Pons (tissue), 1 donor: ENCODE measurements around the gene ARL15.
A peak's percentile ranks its signal among the peaks of the same experiment; 100 is the strongest.

Source experiments
- DNase-seq: peaks from one replicate; pipeline ENCODE4 v3.0.0-alpha.2; 2016; ENCODE audit warnings: low spot score

ARL15 gene

GRCh38 chr5:54247226-54247625 is 63.1 kb downstream of the ARL15 start:
- no peak for DNase-seq

- DNase-seq, result peak; percentile 32
Measured at GRCh38 chr5:54243483-54244080, 66.8 kb downstream of the ARL15 start.

- no peak for DNase-seq
Measured at GRCh38 chr5:54242297-54242696, 68.1 kb downstream of the ARL15 start.

- DNase-seq, result peak; percentile 42
Measured at GRCh38 chr5:54234304-54234933, 76.0 kb downstream of the ARL15 start.

GRCh38 chr5:54230936-54231685 is 79.3 kb downstream of the ARL15 start:
- no peak for DNase-seq

GRCh38 chr5:54229041-54229780 is 81.2 kb downstream of the ARL15 start:
- DNase-seq, result peak; percentile 70

GRCh38 chr5:54227759-54228158 is 82.6 kb downstream of the ARL15 start:
- DNase-seq, result no peak

- no peak for DNase-seq
Measured at GRCh38 chr5:54227109-54227508, 83.3 kb downstream of the ARL15 start.

- no peak for DNase-seq
Measured at GRCh38 chr5:54226215-54226614, 84.2 kb downstream of the ARL15 start.

GRCh38 chr5:54224103-54224826 is 86.1 kb downstream of the ARL15 start:
- DNase-seq, result no peak

GRCh38 chr5:54222336-54222735 is 88.0 kb downstream of the ARL15 start:
- no peak for DNase-seq

- DNase-seq, result no peak
Measured at GRCh38 chr5:54221135-54221534, 89.2 kb downstream of the ARL15 start.

GRCh38 chr5:54220230-54221040 is 89.9 kb downstream of the ARL15 start:
- DNase-seq, result no peak

- DNase-seq, result peak; percentile 81
Measured at GRCh38 chr5:54217826-54218503, 92.4 kb downstream of the ARL15 start.

- DNase-seq, result no peak
Measured at GRCh38 chr5:54215233-54215736, 95.1 kb downstream of the ARL15 start.

- DNase-seq, result no peak
Measured at GRCh38 chr5:54214722-54215121, 95.7 kb downstream of the ARL15 start.

- DNase-seq, result no peak
Measured at GRCh38 chr5:54212331-54212730, 98.0 kb downstream of the ARL15 start.

- no peak for DNase-seq
Measured at GRCh38 chr5:54211912-54212311, 98.5 kb downstream of the ARL15 start.

GRCh38 chr5:54207566-54207965 is 102.8 kb downstream of the ARL15 start:
- DNase-seq, result no peak

- no peak for DNase-seq
Measured at GRCh38 chr5:54206580-54207229, 103.7 kb downstream of the ARL15 start.
